Testis (tissue), 2 donors: Measurements from ENCODE around the gene MYOZ1.
"Not testable (repeated sequence)": the region's sequence is repeated elsewhere in the genome, so short reads cannot be mapped to it uniquely, and the experiment has no call there.

Experiments
- POLR2A ChIP-seq: fragments of 450-650 bp; IDR thresholded peaks from one replicate; pipeline ENCODE4 v1.6.1; 2017; ENCODE audit warnings: antibody characterized with exemption, mild to moderate bottlenecking, moderate library complexity
- TF ChIP-seq, protein P1 (sequence below), 3 experiments: fragments of 450-650 bp in 2 of 3; fragments of 200-600 bp in 1 of 3; sonication (generic) in 1 of 3; IDR thresholded peaks; one replicate each; pipeline ENCODE4 v1.5.1; 2016 to 2019; ENCODE audit warnings: antibody characterized with exemption in 3 of 3, mild to moderate bottlenecking in 2 of 3, moderate library complexity in 1 of 3

DNA sequence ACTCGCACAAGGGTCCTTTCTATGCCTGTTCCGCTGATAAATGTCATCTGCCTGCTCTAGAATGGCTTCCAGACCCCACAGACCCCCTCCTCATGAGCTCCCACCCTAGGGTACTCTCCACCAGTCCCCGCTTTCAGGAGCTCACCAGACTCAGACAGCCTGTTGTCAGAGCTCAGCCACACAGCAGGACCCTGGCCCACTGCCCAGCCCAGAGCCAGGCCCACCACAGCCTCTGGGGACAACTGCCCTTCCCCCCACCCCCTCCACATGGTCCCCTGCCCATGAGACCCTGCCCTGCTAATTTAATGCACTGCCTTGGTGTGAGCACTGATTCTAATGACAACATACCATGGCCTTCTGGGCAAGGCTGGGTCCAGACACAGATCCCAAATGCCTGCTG, 24.3 kb upstream of the MYOZ1 start:
- TF ChIP-seq, protein P1, sequence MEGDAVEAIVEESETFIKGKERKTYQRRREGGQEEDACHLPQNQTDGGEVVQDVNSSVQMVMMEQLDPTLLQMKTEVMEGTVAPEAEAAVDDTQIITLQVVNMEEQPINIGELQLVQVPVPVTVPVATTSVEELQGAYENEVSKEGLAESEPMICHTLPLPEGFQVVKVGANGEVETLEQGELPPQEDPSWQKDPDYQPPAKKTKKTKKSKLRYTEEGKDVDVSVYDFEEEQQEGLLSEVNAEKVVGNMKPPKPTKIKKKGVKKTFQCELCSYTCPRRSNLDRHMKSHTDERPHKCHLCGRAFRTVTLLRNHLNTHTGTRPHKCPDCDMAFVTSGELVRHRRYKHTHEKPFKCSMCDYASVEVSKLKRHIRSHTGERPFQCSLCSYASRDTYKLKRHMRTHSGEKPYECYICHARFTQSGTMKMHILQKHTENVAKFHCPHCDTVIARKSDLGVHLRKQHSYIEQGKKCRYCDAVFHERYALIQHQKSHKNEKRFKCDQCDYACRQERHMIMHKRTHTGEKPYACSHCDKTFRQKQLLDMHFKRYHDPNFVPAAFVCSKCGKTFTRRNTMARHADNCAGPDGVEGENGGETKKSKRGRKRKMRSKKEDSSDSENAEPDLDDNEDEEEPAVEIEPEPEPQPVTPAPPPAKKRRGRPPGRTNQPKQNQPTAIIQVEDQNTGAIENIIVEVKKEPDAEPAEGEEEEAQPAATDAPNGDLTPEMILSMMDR (IDR thresholded peaks at IDR 0.05) = not testable (repeated sequence)
- TF ChIP-seq POLR2A = not testable (repeated sequence)
